ENCODE data around the gene SLC22A31.

DNA sequence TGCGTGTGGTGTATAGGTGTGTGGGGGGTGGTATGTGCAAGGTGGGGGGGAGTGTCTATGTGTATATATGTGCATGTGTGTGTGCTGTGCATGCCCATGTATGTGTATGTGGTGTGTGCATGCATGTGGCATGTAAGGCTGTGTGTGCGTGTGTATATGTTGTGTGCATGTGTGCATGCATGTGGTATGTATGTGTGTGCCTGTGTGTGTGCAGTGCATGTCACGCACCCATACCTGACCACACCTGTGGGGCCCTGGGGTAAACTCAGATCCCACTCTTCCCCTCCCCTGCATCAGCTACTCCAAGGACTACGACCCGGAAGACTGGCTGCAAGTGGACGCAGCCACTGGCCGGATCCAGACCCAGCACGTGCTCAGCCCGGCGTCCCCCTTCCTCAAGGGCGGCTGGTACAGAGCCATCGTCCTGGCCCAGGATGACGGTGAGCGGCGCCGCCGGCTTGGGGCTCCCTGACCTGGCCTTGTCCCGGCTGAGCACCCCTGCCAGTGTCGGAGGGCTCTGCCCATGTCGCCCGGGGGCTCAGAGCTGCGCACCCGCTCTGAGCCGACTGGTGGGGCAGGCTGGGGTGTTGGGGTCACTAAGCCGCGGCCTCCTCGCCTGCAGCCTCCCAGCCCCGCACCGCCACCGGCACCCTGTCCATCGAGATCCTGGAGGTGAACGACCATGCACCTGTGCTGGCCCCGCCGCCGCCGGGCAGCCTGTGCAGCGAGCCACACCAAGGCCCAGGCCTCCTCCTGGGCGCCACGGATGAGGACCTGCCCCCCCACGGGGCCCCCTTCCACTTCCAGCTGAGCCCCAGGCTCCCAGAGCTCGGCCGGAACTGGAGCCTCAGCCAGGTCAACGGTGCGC lies 9.1 kb downstream of the SLC22A31 start:
- TF ChIP-seq, protein P1, sequence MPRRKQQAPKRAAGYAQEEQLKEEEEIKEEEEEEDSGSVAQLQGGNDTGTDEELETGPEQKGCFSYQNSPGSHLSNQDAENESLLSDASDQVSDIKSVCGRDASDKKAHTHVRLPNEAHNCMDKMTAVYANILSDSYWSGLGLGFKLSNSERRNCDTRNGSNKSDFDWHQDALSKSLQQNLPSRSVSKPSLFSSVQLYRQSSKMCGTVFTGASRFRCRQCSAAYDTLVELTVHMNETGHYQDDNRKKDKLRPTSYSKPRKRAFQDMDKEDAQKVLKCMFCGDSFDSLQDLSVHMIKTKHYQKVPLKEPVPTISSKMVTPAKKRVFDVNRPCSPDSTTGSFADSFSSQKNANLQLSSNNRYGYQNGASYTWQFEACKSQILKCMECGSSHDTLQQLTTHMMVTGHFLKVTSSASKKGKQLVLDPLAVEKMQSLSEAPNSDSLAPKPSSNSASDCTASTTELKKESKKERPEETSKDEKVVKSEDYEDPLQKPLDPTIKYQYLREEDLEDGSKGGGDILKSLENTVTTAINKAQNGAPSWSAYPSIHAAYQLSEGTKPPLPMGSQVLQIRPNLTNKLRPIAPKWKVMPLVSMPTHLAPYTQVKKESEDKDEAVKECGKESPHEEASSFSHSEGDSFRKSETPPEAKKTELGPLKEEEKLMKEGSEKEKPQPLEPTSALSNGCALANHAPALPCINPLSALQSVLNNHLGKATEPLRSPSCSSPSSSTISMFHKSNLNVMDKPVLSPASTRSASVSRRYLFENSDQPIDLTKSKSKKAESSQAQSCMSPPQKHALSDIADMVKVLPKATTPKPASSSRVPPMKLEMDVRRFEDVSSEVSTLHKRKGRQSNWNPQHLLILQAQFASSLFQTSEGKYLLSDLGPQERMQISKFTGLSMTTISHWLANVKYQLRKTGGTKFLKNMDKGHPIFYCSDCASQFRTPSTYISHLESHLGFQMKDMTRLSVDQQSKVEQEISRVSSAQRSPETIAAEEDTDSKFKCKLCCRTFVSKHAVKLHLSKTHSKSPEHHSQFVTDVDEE (CRISPR knock-in tag; IDR thresholded peaks at IDR 0.05) = no peak
- no peak for TF ChIP-seq ZC3H10 (CRISPR knock-in tag; IDR thresholded peaks at IDR 0.05)
- no peak for TF ChIP-seq OSR1 (CRISPR knock-in tag; IDR thresholded peaks at IDR 0.05)
- TF ChIP-seq BACH2 (CRISPR knock-in tag; IDR thresholded peaks at IDR 0.05; ENCODE audit: borderline replicate concordance) = no peak
- no peak for TF ChIP-seq ZFP30 (CRISPR knock-in tag; IDR thresholded peaks at IDR 0.05)
- TF ChIP-seq PPARA (CRISPR knock-in tag; IDR thresholded peaks at IDR 0.05; ENCODE audit: borderline replicate concordance) = no peak
- TF ChIP-seq, protein P2, sequence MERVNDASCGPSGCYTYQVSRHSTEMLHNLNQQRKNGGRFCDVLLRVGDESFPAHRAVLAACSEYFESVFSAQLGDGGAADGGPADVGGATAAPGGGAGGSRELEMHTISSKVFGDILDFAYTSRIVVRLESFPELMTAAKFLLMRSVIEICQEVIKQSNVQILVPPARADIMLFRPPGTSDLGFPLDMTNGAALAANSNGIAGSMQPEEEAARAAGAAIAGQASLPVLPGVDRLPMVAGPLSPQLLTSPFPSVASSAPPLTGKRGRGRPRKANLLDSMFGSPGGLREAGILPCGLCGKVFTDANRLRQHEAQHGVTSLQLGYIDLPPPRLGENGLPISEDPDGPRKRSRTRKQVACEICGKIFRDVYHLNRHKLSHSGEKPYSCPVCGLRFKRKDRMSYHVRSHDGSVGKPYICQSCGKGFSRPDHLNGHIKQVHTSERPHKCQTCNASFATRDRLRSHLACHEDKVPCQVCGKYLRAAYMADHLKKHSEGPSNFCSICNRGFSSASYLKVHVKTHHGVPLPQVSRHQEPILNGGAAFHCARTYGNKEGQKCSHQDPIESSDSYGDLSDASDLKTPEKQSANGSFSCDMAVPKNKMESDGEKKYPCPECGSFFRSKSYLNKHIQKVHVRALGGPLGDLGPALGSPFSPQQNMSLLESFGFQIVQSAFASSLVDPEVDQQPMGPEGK (CRISPR knock-in tag; IDR thresholded peaks at IDR 0.05; ENCODE audit: borderline replicate concordance) = no peak
- no peak for TF ChIP-seq RARB (CRISPR knock-in tag; IDR thresholded peaks at IDR 0.05)
- TF ChIP-seq, protein P3, sequence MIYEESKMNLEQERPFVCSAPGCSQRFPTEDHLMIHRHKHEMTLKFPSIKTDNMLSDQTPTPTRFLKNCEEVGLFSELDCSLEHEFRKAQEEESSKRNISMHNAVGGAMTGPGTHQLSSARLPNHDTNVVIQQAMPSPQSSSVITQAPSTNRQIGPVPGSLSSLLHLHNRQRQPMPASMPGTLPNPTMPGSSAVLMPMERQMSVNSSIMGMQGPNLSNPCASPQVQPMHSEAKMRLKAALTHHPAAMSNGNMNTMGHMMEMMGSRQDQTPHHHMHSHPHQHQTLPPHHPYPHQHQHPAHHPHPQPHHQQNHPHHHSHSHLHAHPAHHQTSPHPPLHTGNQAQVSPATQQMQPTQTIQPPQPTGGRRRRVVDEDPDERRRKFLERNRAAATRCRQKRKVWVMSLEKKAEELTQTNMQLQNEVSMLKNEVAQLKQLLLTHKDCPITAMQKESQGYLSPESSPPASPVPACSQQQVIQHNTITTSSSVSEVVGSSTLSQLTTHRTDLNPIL (CRISPR knock-in tag; IDR thresholded peaks at IDR 0.05; ENCODE audit: low read depth) = no peak
- TF ChIP-seq ESRRG (CRISPR knock-in tag; IDR thresholded peaks at IDR 0.05) = no peak
- TF ChIP-seq, protein P4, sequence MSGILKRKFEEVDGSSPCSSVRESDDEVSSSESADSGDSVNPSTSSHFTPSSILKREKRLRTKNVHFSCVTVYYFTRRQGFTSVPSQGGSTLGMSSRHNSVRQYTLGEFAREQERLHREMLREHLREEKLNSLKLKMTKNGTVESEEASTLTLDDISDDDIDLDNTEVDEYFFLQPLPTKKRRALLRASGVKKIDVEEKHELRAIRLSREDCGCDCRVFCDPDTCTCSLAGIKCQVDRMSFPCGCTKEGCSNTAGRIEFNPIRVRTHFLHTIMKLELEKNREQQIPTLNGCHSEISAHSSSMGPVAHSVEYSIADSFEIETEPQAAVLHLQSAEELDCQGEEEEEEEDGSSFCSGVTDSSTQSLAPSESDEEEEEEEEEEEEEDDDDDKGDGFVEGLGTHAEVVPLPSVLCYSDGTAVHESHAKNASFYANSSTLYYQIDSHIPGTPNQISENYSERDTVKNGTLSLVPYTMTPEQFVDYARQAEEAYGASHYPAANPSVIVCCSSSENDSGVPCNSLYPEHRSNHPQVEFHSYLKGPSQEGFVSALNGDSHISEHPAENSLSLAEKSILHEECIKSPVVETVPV (CRISPR knock-in tag; IDR thresholded peaks at IDR 0.05) = no peak
- no peak for TF ChIP-seq ARNTL (CRISPR knock-in tag; IDR thresholded peaks at IDR 0.05; ENCODE audit: borderline replicate concordance, low read depth)
- no peak for TF ChIP-seq GLIS3 (CRISPR knock-in tag; IDR thresholded peaks at IDR 0.05)
- no peak for TF ChIP-seq TOX (CRISPR knock-in tag; IDR thresholded peaks at IDR 0.05; ENCODE audit: borderline replicate concordance)
